Left lung (tissue), 10 donors: ENCODE results near the gene KRT20. TPM values are rescaled to one million over a fixed set of nuclear protein-coding genes. Genes with fewer than 3 reads are reported as not detected.

ENCODE experiments used
- ATAC-seq: fragments of 200-7000 bp; cut with Tn5 transposase; one replicate; pipeline ENCODE4 v1.9.1; 2020; ENCODE audit warnings: moderate library complexity
- DNase-seq, 4 donors: peaks; one replicate each; pipeline ENCODE4 v3.0.0-alpha.2; 2013 to 2020
- H3K27ac ChIP-seq, 2 donors: fragments of 200-600 bp; sonication (generic) in 1 of 2; one replicate each; pipeline versions ENCODE4 v1.5.0 to v1.8.0; 2020 to 2021
- H3K27me3 ChIP-seq, 2 donors: fragments of 200-600 bp; sonication (generic) in 1 of 2; one replicate each; pipeline versions ENCODE4 v1.5.0 to v1.8.0; 2020 to 2021
- H3K36me3 ChIP-seq, 2 donors: fragments of 200-600 bp; sonication (generic) in 1 of 2; one replicate each; pipeline versions ENCODE4 v1.5.0 to v1.8.0; 2020 to 2021
- H3K4me1 ChIP-seq, 2 donors: fragments of 200-600 bp; one replicate each; pipeline ENCODE4 v1.8.0; 2021
- H3K4me3 ChIP-seq, 2 donors: fragments of 200-600 bp; sonication (generic) in 1 of 2; one replicate each; pipeline versions ENCODE4 v1.5.0 to v1.8.0; 2020 to 2021; ENCODE audit warnings: mild to moderate bottlenecking in 1 of 2
- H3K9me3 ChIP-seq, 2 donors: fragments of 200-600 bp; sonication (generic) in 1 of 2; one replicate each; pipeline versions ENCODE4 v1.5.0 to v1.8.0; 2020 to 2021
- intact Hi-C, 2 donors: fragments of 100-400 bp; cut with DNase I; formaldehyde crosslinking; loops; one replicate each; pipeline versions ENCODE4 v1.11.2 to v1.14.2; 2022
- polyA plus RNA-seq, 6 donors: library from polyadenylated mRNA; unstranded; fragments of 120-200 nt; gene quantifications; one replicate each; pipeline ENCODE4 v1.2.1, GENCODE V29; 2013; ENCODE audit not compliant: insufficient read length in 6 of 6
- total RNA-seq, 2 donors: library from RNA; stranded (reverse); fragmentation: NEBNext Ultra II Directional; extraction: Animal tissue kit (Norgen Biotek cat#: 25700); gene quantifications; one replicate each; pipeline ENCODE4 v1.2.1, GENCODE V29; 2021
- TF ChIP-seq, protein P1 (sequence below), 2 donors: fragments of 200-600 bp; sonication (generic) in 1 of 2; IDR thresholded peaks; one replicate each; pipeline versions ENCODE4 v1.5.0 to v1.8.0; 2021; ENCODE audit warnings: antibody characterized with exemption in 2 of 2
- donor health status: DM: no; HTN: yes; CAD: no.
- donor health status: DM: no; HTN: no; CAD: no.

Gene KRT20
- total and polyA plus RNA-seq, 8 donors: 0.09 to 0.26 TPM; not detected in 6

DNA sequence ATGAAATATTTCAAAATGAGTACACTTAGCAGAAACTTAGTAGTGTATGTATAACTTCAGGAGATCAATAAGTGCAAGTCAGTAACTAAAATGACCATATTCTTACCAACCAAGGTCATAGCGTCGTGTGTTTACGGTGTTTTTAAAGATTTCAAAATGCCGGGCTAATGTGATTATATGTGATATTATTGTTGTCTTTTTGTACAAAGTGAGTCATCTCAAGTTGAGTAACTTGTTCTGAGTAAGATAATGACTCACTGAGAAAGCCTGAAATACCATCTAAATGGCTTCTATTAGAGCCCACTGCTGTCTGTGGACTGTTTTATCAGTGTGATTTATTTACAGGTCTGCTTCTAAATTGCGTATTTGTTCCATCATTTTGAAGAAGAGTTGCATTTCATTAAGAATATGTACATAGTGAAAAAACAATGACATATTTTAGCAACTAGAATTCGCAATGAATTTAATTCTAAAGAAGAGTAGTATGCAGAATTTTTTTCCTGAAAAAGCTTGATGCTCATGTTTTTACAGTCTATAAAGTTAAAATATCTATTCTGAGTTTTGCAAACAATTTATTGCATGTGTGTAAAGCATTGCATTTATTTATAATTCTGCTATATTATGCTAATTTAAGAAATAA, 30.7 kb downstream of the KRT20 start:
- H3K9me3 ChIP-seq: no peaks in the 10 kb centered on the region
- no peaks in the 10 kb centered on the region for H3K27me3 ChIP-seq
- DNase-seq (no peak), ATAC-seq (peak; percentile 73)
- H3K27ac ChIP-seq: no peak overlapping the region
- peaks cover 0 to 9% of the 10 kb centered on the region in 2 donors for H3K4me1 ChIP-seq
- no peak overlapping the region for H3K4me3 ChIP-seq
- no peaks in the 10 kb centered on the region for H3K36me3 ChIP-seq
- TF ChIP-seq, protein P1, sequence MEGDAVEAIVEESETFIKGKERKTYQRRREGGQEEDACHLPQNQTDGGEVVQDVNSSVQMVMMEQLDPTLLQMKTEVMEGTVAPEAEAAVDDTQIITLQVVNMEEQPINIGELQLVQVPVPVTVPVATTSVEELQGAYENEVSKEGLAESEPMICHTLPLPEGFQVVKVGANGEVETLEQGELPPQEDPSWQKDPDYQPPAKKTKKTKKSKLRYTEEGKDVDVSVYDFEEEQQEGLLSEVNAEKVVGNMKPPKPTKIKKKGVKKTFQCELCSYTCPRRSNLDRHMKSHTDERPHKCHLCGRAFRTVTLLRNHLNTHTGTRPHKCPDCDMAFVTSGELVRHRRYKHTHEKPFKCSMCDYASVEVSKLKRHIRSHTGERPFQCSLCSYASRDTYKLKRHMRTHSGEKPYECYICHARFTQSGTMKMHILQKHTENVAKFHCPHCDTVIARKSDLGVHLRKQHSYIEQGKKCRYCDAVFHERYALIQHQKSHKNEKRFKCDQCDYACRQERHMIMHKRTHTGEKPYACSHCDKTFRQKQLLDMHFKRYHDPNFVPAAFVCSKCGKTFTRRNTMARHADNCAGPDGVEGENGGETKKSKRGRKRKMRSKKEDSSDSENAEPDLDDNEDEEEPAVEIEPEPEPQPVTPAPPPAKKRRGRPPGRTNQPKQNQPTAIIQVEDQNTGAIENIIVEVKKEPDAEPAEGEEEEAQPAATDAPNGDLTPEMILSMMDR (IDR thresholded peaks at IDR 0.05): no peak
- intact Hi-C loops: no loop called here

DNA sequence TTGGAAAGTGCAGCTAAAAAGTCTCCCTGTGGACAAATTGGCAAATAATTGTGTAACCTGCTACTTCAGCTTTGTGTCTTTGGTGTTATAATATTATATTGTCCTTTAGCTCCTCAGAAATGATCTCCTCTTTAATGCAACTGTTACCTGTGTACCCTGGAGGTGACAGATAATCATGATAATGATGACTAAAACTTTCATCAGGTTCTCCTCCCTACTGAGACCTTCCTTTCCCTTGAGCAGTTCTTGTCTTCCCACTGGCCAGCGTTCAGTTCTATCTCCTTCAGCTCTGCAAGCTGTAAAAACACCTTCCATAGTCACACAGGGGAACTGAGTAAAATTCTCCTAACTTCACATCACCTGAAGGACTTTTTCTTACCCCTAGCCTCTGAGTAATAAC, 32.7 kb downstream of the KRT20 start:
- no peaks in the 10 kb centered on the region for H3K27me3 ChIP-seq
- H3K36me3 ChIP-seq: no peaks in the 10 kb centered on the region
- no peak overlapping the region for H3K4me3 ChIP-seq
- ATAC-seq (no peak), DNase-seq (no peak)
- peaks cover 0 to 9% of the 10 kb centered on the region in 2 donors for H3K4me1 ChIP-seq
- intact Hi-C loops: no loop called here
- H3K9me3 ChIP-seq: no peaks in the 10 kb centered on the region
- H3K27ac ChIP-seq: no peak overlapping the region
- TF ChIP-seq, protein P1 (IDR thresholded peaks at IDR 0.05): no peak

DNA sequence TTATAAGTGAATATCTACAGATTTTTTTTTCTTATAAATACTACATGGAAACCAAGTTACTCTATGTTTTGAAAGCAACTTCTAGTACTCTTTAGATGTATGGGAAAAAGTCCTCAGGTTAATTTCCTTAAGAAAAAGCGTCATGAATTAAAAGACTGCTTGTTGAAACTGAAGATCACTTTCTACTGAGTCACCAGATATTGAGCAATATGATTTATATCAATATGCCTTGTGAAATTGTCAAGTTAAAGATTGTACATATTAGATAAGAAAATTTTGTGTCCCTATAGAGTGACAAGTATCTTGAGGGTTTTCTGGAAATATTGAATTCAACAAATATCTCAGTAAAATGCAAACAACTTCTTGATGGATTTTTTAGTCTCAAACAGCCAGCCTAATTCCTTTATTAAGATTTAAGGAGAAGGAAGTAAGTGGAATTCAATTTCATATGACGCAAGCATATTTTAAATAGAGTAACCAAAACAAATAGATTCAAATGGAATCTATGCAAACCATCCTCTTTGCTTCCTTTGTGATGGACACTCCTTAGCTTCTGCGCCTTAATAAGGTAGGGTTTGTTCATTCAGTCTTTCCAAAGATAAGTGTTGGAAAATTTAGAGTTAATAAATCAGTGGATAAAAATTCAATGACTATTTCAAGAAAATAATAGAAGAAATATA, 34.6 kb downstream of the KRT20 start:
- ATAC-seq (no peak), DNase-seq (no peak)
- intact Hi-C loops: no loop called here
- H3K9me3 ChIP-seq: no peaks in the 10 kb centered on the region
- H3K36me3 ChIP-seq: no peaks in the 10 kb centered on the region
- TF ChIP-seq, protein P1 (IDR thresholded peaks at IDR 0.05): no peak
- H3K27ac ChIP-seq: no peak overlapping the region
- peaks cover 3% of the 10 kb centered on the region in 2 donors for H3K27me3 ChIP-seq
- peaks cover 0 to 9% of the 10 kb centered on the region in 2 donors for H3K4me1 ChIP-seq
- H3K4me3 ChIP-seq: no peak overlapping the region

DNA sequence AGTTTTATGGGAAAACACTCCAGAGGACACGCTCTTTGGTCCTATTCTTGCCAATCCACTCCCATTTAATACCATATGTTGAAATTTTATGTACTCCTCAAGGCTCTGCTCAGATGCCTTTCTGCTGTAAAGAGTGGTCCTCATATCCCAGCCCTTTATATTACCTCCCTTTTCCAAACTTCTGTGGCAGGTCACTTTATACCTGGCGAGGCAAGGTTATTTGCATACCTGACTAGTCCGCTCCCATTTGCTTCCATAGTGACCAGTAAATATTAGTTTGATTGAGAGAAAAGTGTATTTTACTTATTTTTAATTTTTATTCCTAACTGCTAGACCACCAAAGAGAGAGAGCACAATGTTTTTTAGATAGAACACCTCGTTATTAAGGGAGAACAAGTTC, 35.3 kb downstream of the KRT20 start:
- intact Hi-C loops: no loop called here
- no peak for DNase-seq

More for the DNA sequence above, 35.3 kb downstream of the KRT20 start:
- Histone ChIP-seq H3K4me3 (no peak overlapping the region), H3K4me1 (peaks cover 0 to 9% of the 10 kb centered on the region in 2 donors), H3K27ac (no peak overlapping the region), H3K9me3 (no peaks in the 10 kb centered on the region), H3K36me3 (no peaks in the 10 kb centered on the region), H3K27me3 (peaks cover 3 to 5% of the 10 kb centered on the region in 2 donors)
- no peak for ATAC-seq
- TF ChIP-seq, protein P1 (IDR thresholded peaks at IDR 0.05): no peak
